Gastrocnemius medialis (tissue), 4 donors: Measurements from ENCODE around the gene INPP5A. TPM values are rescaled to one million over a fixed set of nuclear protein-coding genes. Genes with fewer than 3 reads are reported as not detected.
A peak's percentile ranks its signal among the peaks of the same experiment; 100 is the strongest.
"Not testable (repeated sequence)": the region's sequence is repeated elsewhere in the genome, so short reads cannot be mapped to it uniquely, and the experiment has no call there.

Experiments
- ATAC-seq, 2 donors: fragments of 150-250 bp; one replicate each; pipeline ENCODE4 v1.9.1; 2016
- DNase-seq, 2 donors: peaks; one replicate each; pipeline ENCODE4 v3.0.0-alpha.2; 2019
- H3K27ac ChIP-seq, 4 donors: fragments of 200-600 bp; sonication (generic); 1 replicate in 1 of 4; 2 replicates in 3 of 4; pipeline ENCODE4 v1.5.1; 2016 to 2018; ENCODE audit warnings: mild to moderate bottlenecking in 2 of 4, moderate library complexity in 1 of 4
- H3K27me3 ChIP-seq, 3 donors: fragments of 200-600 bp; sonication (generic) in 2 of 3; 1 replicate in 1 of 3; 2 replicates in 2 of 3; pipeline versions ENCODE4 v1.5.1 to v1.6.0; 2016 to 2019; ENCODE audit warnings: mild to moderate bottlenecking in 1 of 3, moderate library complexity in 1 of 3
- H3K36me3 ChIP-seq, 2 donors: fragments of 200-600 bp; sonication (generic) in 1 of 2; one replicate each; pipeline ENCODE4 v1.5.1; 2017 to 2018
- H3K4me1 ChIP-seq, 2 donors: fragments of 200-600 bp; sonication (generic) in 1 of 2; one replicate each; pipeline ENCODE4 v1.5.1; 2016 to 2017; ENCODE audit warnings: mild to moderate bottlenecking in 2 of 2
- H3K4me3 ChIP-seq, 4 donors: fragments of 200-600 bp; sonication (generic) in 3 of 4; 1 replicate in 1 of 4; 2 replicates in 3 of 4; pipeline ENCODE4 v1.5.1; 2016 to 2019; ENCODE audit warnings: mild to moderate bottlenecking in 2 of 4
- H3K9me3 ChIP-seq, 3 donors: fragments of 200-600 bp; sonication (generic) in 2 of 3; 1 replicate in 1 of 3; 2 replicates in 2 of 3; pipeline ENCODE4 v1.5.1; 2016 to 2019
- POLR2A ChIP-seq, 2 donors: fragments of 450-650 bp; IDR thresholded peaks; one replicate each; pipeline ENCODE4 v1.6.1; 2017; ENCODE audit warnings: antibody characterized with exemption in 2 of 2, mild to moderate bottlenecking in 2 of 2, moderate library complexity in 2 of 2
- in situ Hi-C, 4 donors: fragments of 200-750 bp; cut with MboI; loops; one replicate each; pipeline versions ENCODE4 v1.15.0 to v1.8.0; 2017; ENCODE audit warnings: low sequenced_read_pairs in 4 of 4
- intact Hi-C: fragments of 100-400 bp; cut with DNase I; formaldehyde crosslinking; loops from one replicate; pipeline ENCODE4 v1.15.1; 2023; ENCODE audit warnings: low total_unique reads
- total RNA-seq, 4 donors: library from RNA; depleted of rRNA; stranded (reverse); fragments of >200 nt; gene quantifications; one replicate each; pipeline versions ENCODE4 v1.1.0 to v1.2.3, GENCODE V29; 2016
- TF ChIP-seq, protein P1 (sequence below), 5 experiments: fragments of 450-650 bp in 3 of 5; fragments of 200-600 bp in 2 of 5; sonication (generic) in 2 of 5; IDR thresholded peaks in 4 of 5; conservative IDR thresholded peaks in 1 of 5; 1 replicate in 4 of 5; 2 replicates in 1 of 5; pipeline ENCODE4 v1.5.1; 2016 to 2019; ENCODE audit warnings: antibody characterized with exemption in 5 of 5, mild to moderate bottlenecking in 3 of 5, moderate library complexity in 3 of 5

Gene INPP5A
- total RNA-seq, 4 donors from 2014 or later, result 74.9 to 107 (median 92.4) TPM

GRCh38 chr10:132793213-132793612 lies 255.6 kb downstream of the INPP5A start:
- no peak for DNase-seq
- Histone ChIP-seq H3K27ac (no peak overlapping the region), H3K27me3 (peaks cover 22 to 37% (median 34%) of the 10 kb centered on the region in 3 donors), H3K4me3 (no peak overlapping the region), H3K9me3 (no peaks in the 10 kb centered on the region), H3K4me1 (no peaks in the 10 kb centered on the region), H3K36me3 (no peaks in the 10 kb centered on the region)
- TF ChIP-seq, protein P1, sequence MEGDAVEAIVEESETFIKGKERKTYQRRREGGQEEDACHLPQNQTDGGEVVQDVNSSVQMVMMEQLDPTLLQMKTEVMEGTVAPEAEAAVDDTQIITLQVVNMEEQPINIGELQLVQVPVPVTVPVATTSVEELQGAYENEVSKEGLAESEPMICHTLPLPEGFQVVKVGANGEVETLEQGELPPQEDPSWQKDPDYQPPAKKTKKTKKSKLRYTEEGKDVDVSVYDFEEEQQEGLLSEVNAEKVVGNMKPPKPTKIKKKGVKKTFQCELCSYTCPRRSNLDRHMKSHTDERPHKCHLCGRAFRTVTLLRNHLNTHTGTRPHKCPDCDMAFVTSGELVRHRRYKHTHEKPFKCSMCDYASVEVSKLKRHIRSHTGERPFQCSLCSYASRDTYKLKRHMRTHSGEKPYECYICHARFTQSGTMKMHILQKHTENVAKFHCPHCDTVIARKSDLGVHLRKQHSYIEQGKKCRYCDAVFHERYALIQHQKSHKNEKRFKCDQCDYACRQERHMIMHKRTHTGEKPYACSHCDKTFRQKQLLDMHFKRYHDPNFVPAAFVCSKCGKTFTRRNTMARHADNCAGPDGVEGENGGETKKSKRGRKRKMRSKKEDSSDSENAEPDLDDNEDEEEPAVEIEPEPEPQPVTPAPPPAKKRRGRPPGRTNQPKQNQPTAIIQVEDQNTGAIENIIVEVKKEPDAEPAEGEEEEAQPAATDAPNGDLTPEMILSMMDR (IDR thresholded peaks at IDR 0.05 in 4 of 5, conservative IDR thresholded peaks at IDR 0.05 in 1 of 5), result no peak
- no peak for TF ChIP-seq POLR2A (IDR thresholded peaks at IDR 0.05)
- intact Hi-C loops, result no loop called here
- in situ Hi-C loops, result no loop called here
- no peak for ATAC-seq

- no peaks in the 10 kb centered on the region for H3K36me3 ChIP-seq
- no peaks in the 10 kb centered on the region for H3K9me3 ChIP-seq
- intact Hi-C loops (no loop called here), in situ Hi-C loops (no loop called here)
- no peak overlapping the region for H3K4me3 ChIP-seq
- peaks cover 15 to 28% (median 27%) of the 10 kb centered on the region in 3 donors for H3K27me3 ChIP-seq
- DNase-seq (no peak), ATAC-seq (no peak)
- no peaks in the 10 kb centered on the region for H3K4me1 ChIP-seq
- H3K27ac ChIP-seq, result no peak overlapping the region
- no peak for TF ChIP-seq POLR2A (IDR thresholded peaks at IDR 0.05)
- TF ChIP-seq, protein P1 (IDR thresholded peaks at IDR 0.05 in 4 of 5, conservative IDR thresholded peaks at IDR 0.05 in 1 of 5), result peak in 1 of 5 experiments; percentile 10
Measured at GRCh38 chr10:132793871-132794849, 256.6 kb downstream of the INPP5A start.

GRCh38 chr10:132796846-132797245 lies 259.3 kb downstream of the INPP5A start:
- DNase-seq (no peak), ATAC-seq (no peak)
- no peaks in the 10 kb centered on the region for H3K36me3 ChIP-seq
- H3K27ac ChIP-seq, result no peak overlapping the region
- no peak overlapping the region for H3K4me3 ChIP-seq
- peaks cover 0 to 25% (median 11%) of the 10 kb centered on the region in 3 donors for H3K27me3 ChIP-seq
- H3K9me3 ChIP-seq, result no peaks in the 10 kb centered on the region
- intact Hi-C loops (no loop called here), in situ Hi-C loops (no loop called here)
- H3K4me1 ChIP-seq, result no peaks in the 10 kb centered on the region
- TF ChIP-seq POLR2A (IDR thresholded peaks at IDR 0.05), result no peak
- TF ChIP-seq, protein P1 (IDR thresholded peaks at IDR 0.05 in 4 of 5, conservative IDR thresholded peaks at IDR 0.05 in 1 of 5), result no peak

- intact Hi-C loops, H3K9me3 ChIP-seq, DNase-seq, H3K27ac ChIP-seq, in situ Hi-C loops, H3K4me1 ChIP-seq, ATAC-seq, H3K36me3 ChIP-seq, H3K4me3 ChIP-seq: not testable (repeated sequence)
- H3K27me3 ChIP-seq, result peaks cover 0 to 22% (median 14%) of the 10 kb centered on the region in 3 donors
Measured at GRCh38 chr10:132797986-132798385, 260.4 kb downstream of the INPP5A start.

- no peak for DNase-seq
Measured at GRCh38 chr10:132798403-132798802, 260.8 kb downstream of the INPP5A start.

More at GRCh38 chr10:132798403-132798802, 260.8 kb downstream of the INPP5A start:
- Histone ChIP-seq H3K27me3 (peaks cover 0 to 18% (median 11%) of the 10 kb centered on the region in 3 donors), H3K27ac (no peak overlapping the region), H3K4me3 (no peak overlapping the region), H3K9me3 (no peaks in the 10 kb centered on the region), H3K36me3 (no peaks in the 10 kb centered on the region), H3K4me1 (no peaks in the 10 kb centered on the region)
- TF ChIP-seq, protein P1 (IDR thresholded peaks at IDR 0.05 in 4 of 5, conservative IDR thresholded peaks at IDR 0.05 in 1 of 5), result no peak
- TF ChIP-seq POLR2A (IDR thresholded peaks at IDR 0.05), result no peak
- in situ Hi-C loops (no loop called here), intact Hi-C loops (no loop called here)
- ATAC-seq, result no peak
